GM18526 (cell line): ENCODE measurements around the gene AOPEP.

ENCODE experiments used
- POLR2A ChIP-seq: IDR thresholded peaks from 3 replicates; pipeline ENCODE4 v1.6.1; 2011; ENCODE audit not compliant: insufficient read length; ENCODE audit errors: extremely low read depth

Gene AOPEP

DNA sequence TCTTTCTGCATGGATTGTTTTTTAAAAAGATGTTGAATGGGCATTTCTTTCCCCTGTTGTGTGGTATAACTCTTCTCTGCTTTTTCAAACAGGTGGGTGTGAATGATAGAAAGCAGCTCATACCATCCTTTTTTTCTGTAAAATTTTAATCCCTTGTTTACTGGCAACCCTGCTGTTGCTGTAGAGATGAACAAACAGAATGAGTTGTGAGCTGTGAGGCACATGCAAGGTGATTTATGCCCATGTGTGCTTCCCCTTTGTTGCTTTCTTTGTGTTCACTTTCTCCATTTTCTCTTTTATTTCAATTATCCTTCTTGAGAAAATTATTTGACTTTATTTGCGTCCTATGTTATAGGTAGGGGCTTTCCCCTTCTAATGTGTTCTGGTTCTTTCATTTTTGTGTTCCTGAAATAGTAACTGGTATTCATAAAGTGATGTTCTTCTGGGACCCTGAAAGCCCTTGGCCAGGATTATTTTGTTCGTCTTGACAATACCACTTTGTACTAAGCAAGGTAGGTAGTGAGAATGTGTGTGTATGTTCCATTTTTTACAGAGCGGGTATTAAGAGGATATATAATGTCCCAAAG is 79.9 kb downstream of the AOPEP start:
- TF ChIP-seq POLR2A = no peak

DNA sequence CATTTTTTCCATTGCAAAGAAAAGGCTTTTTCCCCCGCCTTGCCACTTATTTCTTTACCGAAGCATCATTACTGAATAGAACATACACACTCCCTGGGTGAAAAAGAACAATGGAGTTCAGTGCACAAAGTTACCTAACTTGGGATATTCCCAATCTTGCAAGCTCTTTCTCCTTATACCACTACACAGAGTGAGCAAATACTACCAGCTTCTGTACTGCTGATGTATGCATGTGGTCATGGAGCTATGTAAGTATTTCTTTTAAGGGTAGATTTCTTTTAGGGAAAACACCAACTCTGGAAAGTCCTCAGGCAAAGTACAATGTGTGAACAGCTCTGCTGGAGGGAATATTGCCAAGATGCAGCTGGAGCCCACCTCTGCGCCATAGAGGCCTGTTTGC is 81.1 kb downstream of the AOPEP start:
- TF ChIP-seq POLR2A = no peak

DNA sequence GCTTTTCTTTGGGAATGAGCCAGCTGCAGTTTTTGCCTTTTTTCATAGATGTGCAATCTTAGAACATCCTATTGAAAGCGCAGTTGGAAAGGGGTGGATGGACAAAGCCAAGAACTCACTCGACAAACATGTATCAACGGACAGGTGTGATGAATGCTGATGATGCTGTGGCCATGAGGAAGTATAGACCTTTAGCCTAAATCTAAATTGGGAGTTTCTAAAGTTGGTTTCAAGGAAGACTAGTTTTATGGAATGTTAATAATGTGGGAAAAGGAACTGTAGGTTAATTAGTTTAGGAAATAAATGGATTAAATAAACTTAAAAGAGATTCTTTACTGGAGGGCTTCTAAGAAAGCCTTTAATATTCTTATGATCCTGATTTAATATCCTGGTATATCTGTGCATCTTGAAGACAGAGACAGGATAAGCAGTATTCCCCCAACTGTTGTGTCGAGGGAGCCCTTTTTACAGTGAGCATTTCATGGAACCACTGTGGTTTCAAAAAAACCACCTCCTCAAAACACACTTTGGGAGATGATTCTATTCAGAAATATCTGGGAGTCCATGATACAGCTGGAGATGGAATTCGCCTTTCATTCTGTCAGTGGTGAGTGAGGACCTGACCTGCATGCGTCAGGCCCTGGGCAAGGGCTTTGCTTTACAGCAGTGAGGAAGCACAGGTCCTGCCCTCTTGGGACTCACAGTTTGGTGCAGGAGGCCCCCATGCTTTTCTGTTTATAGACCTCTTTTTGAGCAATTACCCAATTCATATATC is 82.6 kb downstream of the AOPEP start:
- no peak for TF ChIP-seq POLR2A

DNA sequence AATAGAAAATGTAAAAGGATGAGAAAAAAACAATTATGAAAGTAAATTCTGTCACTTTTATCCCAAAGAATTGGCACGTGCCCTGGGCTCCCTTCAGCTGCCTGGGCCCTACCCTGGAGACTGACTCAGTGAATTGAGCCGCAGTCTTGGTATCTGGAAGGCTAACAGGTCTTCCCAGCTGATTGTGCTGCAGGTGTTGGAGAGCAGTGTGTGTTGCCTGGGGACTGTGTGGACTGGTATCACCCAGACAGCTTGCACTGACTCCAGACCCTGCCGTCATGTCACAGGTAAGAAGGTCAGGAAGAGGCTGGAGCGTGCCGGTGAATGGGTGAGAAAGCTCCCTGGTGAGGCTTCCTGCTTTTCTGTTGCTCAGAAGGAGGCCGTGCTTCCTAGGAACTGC is 83.3 kb downstream of the AOPEP start:
- TF ChIP-seq POLR2A = no peak

DNA sequence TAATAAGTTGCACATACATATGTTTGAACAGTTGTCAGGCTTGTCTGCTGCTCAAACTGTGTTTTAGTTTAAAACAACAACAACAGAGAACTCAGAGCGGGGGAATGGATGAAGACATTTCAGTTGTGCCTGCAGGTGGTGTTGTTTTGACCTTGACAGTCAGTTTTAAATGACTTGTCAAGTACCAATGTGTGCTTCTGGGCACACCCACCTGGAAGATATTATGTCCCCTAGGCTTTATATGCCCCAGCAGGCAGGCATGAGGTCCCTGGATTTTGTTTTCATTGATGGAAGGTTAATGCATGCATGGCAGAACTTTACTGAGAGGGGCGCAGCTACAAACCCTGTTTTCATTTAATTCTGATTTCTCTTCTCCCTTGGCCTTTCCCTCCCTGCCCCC is 84.6 kb downstream of the AOPEP start:
- TF ChIP-seq POLR2A = no peak

DNA sequence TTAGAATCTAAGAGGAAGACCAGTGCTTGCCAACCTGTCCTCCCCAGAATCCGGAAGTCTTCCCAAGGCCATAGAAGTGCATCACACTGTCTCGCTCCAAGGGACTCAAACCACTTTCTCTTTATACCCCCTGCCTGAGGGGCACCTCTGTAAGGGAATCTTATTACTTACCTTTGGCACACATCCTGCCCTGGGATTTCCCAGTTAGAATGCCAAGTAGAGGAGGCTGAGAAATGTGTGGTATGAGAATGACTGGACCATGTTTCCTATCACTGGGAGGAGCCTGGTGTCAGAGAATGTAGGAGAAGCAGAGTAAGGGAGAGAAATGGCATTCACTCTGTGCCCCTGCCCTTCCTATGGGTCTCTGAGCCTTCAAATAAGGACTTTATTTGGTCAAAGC is 85.8 kb downstream of the AOPEP start:
- no peak for TF ChIP-seq POLR2A

DNA sequence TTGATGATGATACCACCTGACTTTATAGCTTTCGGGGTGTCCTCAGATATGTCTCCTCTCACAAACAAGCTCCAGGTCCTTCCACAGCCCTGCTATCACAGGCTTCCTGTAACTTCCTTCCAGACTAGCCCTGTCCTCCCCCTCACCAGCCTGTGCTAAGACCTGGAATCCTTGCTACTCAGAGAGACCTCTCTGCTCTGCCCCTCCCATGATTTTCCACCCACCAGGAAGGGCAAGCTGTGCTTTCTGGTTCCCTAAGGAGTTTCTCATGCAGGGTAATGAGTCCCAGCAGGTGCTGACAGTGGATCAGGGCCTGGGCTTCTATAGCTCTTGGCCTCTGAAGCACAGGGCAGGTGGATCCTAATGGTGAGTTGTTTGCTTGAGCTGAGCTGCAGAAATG is 86.9 kb downstream of the AOPEP start:
- no peak for TF ChIP-seq POLR2A

DNA sequence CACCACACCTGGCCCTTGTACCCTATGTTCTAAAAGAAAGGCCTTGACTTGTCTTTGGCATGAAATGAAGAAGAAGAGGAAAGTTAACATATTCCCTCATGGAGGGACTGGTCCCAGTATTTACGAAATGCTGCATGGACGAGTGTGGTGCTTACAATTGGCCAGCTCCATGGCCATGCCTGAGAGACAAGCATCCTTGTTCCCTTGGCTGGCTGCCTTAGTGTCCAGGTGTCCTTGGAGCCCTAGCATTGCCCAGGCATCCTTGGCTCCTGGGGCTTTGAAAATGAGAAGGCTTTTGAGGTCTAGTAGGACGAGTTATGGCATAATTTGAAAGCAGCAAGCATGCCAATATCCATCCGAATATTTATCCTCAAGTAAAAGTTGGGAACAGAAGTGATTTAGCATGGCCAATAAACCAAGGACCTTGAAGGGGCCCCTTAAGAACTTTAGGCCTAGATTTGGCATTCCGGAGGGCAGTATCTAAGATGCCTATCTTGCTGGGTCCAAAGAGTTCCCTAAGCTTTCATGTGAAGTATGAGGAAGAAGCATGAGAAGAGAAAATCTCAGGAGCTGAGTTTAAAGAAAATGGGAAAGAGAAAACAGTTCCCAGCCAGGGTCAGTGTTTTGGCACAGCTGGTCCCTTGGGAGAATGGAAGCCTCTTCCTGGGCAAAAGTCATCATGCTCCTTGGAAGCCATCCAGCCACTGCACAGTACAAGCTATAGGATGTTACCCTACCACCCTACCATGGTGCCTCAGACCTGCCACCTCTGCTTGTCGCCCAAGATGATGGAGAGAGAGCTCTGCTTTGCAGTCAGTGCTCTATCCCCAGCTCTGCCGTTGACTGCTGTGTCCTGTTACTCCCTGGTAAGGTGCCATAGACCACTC is 91.0 kb downstream of the AOPEP start:
- TF ChIP-seq POLR2A = no peak

DNA sequence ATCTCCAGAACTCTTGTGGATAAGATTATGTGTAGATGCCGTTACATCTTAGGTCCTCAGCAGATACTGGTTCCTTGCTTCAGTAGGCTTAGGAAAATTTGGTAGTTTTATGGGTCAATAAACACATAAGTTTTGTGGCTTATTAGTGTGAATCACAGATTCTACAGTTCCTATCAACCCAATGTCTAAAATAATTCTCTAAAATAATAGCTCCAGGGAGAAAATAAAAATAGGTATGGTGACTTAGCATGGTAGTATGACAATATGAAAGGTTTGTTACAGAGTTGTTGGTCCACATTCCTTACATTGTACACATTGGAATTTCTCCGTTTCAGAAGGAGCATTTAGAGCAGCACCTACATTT is 91.7 kb downstream of the AOPEP start:
- TF ChIP-seq POLR2A = no peak

DNA sequence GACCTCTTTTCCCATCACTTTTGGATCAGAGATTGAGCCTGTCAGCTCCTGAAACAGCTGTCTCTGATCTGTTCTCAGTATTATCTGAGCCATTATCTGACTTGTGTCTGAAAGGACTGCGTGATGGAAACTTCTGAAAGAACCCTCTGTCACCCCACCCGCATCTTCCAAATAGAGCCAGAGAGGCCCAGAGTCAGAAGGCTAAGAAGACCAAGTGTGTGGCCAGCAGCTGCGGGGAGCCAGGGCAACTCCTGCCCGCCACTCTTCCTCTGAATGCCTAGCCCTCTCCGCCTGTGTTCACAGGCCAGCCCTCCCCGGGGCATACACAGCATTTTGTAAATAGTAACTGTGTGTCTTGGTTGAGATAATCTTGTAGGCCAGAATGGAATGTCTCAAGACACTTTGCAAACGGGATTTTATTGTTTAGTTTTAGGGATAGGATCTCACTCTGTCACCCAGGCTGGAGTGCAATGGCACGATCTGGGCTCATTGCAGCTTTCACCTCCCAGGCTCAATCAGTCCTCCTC is 92.7 kb downstream of the AOPEP start:
- TF ChIP-seq POLR2A = no peak

DNA sequence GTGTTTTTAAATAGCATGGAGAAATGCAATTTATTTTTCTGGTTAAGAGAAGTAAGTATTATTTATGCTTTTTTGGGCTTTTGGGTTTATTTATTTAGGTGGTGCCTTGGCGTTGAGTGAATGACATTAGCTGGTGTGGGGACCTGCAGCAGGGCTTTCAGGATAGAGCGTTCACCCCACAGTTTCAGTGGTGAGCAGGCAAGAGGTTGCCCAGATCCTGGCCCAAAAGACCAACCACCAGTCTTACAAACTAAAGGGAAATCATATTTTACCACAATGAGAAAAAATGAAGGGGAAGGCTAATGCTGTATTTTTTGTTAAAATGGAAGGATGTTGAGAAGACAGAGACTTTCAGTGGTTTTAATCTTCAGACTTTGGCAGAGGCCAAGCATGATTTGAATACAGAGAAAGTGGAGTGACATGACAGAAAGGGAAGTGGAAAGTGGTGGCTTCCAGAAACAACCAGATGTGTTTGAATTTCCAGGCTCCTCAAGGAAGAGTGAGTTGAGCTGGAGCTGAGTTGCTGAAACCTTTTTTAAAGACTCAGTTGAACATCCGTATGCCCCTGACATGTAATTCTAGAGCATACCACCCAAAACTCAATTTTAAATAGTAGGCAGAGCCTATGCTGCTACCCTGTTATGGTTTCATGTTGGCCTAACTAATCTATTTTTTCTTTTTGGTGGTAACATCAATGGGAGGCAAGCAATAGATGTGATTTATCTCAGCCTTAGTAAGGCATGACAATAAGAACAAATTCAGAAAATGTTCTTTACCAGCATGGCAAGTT is 94.8 kb downstream of the AOPEP start:
- TF ChIP-seq POLR2A = no peak

DNA sequence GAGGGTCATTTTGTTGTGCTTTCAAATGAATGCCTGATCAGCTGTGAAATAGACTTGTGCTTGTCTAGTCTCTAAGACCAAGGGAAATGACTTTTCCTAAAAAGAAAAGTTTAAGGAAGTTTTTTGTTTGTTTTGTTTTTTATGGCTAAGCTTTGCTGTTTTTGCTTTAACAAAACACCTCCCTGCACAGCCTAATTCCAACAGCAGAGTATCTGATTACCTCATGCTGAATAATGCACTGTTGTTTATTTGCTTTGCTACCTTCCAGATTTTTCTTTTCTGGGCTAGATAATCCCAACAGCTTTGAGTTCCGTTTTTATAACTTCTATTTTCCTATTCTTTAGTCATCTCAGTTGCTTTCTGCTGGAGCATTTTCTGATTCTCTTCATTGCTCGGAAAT is 95.8 kb downstream of the AOPEP start:
- no peak for TF ChIP-seq POLR2A

DNA sequence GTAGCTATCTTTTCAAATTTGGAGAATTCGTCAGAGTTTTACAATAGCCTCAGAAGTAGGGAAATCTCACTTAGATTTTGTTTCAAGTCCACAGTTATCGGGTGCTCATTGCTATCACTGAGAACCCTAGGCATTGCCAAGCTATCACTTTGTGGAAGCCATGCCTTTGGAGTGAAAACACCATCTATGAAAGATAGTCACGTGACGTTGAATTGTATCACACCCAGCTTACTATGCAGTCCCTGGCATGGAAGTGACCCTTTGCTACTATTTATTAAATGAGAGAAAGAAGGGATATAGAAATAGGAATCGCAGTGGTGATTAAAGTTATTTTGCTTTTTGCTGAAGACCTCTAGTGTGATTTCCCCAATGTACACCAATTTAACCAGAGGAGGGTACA is 97.2 kb downstream of the AOPEP start:
- TF ChIP-seq POLR2A = no peak

DNA sequence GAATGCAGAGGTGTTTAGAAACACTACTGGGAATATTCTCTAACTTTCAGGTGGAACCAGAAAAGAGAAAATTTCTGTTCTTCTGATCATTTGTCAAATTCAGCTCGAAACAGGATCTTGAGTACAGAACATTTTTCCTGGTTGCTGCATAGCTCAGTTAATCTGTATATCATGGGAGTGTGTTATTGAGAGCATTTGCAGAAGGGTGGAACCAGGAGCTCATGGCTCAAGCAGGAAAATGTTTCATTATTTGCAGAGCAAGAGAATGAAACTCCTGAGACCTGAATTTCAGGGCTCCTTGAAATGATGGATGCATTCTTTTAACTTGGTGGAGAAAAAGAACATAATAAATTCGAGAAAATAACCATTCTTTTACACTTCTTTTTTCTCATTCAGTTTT is 97.9 kb downstream of the AOPEP start:
- TF ChIP-seq POLR2A = no peak
